ENCODE results near the gene MEN1. TPM values are rescaled to one million over a fixed set of nuclear protein-coding genes. Genes with fewer than 3 reads are reported as not detected.

MEN1 gene
- total RNA-seq, 4 donors from 2014 or later = 3.8 to 26.2 (median 14.9) TPM

GRCh38 chr11:64789331-64790204 lies 20.8 kb downstream of the MEN1 start:
- Histone ChIP-seq H3K36me3 (no peaks in the 10 kb centered on the region), H3K4me1 (no peaks in the 10 kb centered on the region), H3K27ac (no peak overlapping the region), H3K27me3 (no peaks in the 10 kb centered on the region), H3K4me3 (no peak overlapping the region), H3K9me3 (no peaks in the 10 kb centered on the region)
- DNase-seq = no peak
- intact Hi-C loops (cut with DNase I; ENCODE audit: low total_unique reads) = no loop called here
- TF ChIP-seq CTCF (IDR thresholded peaks at IDR 0.05) = no peak
- no peak for TF ChIP-seq POLR2A (IDR thresholded peaks at IDR 0.05)

GRCh38 chr11:64788321-64789215 lies 21.8 kb downstream of the MEN1 start:
- no peaks in the 10 kb centered on the region for H3K9me3 ChIP-seq
- H3K4me1 ChIP-seq = no peaks in the 10 kb centered on the region
- intact Hi-C loops (cut with DNase I; ENCODE audit: low total_unique reads) = no loop called here
- no peak overlapping the region for H3K4me3 ChIP-seq
- H3K27ac ChIP-seq = no peak overlapping the region
- H3K27me3 ChIP-seq = no peaks in the 10 kb centered on the region
- no peaks in the 10 kb centered on the region for H3K36me3 ChIP-seq
- DNase-seq = no peak
- TF ChIP-seq POLR2A (IDR thresholded peaks at IDR 0.05) (no peak), CTCF (IDR thresholded peaks at IDR 0.05) (no peak)

- peak in 1 of 2 donors; percentile 42 for DNase-seq
- H3K9me3 ChIP-seq = no peaks in the 10 kb centered on the region
- no peaks in the 10 kb centered on the region for H3K36me3 ChIP-seq
- H3K4me1 ChIP-seq = no peaks in the 10 kb centered on the region
- no peak overlapping the region for H3K4me3 ChIP-seq
- no peak overlapping the region for H3K27ac ChIP-seq
- TF ChIP-seq POLR2A (IDR thresholded peaks at IDR 0.05) (no peak), CTCF (IDR thresholded peaks at IDR 0.05) (peak in 3 of 4 experiments; percentile 41 to 51 (median 50))
- H3K27me3 ChIP-seq = no peaks in the 10 kb centered on the region
- intact Hi-C loops (cut with DNase I; ENCODE audit: low total_unique reads) = no loop called here
These were observed 22.6 kb downstream of the MEN1 start for GRCh38 chr11:64787526-64788320.

DNA sequence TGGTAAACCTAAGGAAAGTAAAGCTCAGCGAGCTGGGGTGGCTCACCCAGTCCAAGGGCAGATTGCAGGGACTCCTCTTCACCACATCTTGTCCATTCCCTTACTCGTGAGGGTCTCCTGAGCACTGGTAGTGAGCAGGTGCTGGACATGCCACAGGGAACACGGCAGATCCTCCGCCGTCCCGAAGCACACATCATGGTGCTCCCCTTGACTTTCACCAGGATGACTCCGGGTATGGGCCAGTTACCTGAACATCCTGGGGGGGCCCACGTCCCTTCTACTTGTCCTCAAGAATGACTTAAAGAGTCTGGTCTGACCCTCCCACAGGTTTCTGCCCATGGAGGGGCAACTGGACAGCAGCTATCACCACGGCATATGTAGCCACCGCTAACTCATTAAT lies 24.0 kb downstream of the MEN1 start:
- Histone ChIP-seq H3K27me3 (no peaks in the 10 kb centered on the region), H3K4me3 (no peak overlapping the region), H3K4me1 (no peaks in the 10 kb centered on the region), H3K36me3 (no peaks in the 10 kb centered on the region), H3K27ac (no peak overlapping the region), H3K9me3 (no peaks in the 10 kb centered on the region)
- TF ChIP-seq CTCF (IDR thresholded peaks at IDR 0.05) (no peak), POLR2A (IDR thresholded peaks at IDR 0.05) (no peak)
- DNase-seq = no peak
- intact Hi-C loops (cut with DNase I; ENCODE audit: low total_unique reads) = no loop called here
